LNCAP (cell line): ENCODE results near the gene CACNA1C.

Source experiments
- TF ChIP-seq, protein P1 (sequence below): fragments of 450-650 bp; IDR thresholded peaks from 2 replicates; pipeline ENCODE4 v1.5.1; 2017; ENCODE audit warnings: mild to moderate bottlenecking

Gene CACNA1C

DNA sequence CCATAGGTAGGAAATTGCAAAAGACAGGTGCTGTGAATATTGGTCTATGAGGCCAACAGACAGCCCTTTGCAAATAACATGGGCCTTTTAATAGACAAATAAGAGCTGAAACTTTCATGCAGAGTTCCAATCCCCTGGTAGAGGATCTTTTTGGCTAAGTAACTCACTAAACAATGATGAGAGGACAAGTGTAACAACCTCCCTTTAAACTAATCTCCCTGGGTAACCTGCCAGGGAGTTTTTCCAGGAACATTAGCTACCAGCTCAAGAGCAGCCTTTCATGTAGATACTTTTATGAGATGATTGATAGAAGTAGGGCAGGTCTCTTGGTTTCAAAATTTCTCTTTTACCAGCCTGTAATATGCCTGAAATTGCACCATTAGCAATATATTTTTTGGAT, 13.8 kb upstream of the CACNA1C start:
- TF ChIP-seq, protein P1, sequence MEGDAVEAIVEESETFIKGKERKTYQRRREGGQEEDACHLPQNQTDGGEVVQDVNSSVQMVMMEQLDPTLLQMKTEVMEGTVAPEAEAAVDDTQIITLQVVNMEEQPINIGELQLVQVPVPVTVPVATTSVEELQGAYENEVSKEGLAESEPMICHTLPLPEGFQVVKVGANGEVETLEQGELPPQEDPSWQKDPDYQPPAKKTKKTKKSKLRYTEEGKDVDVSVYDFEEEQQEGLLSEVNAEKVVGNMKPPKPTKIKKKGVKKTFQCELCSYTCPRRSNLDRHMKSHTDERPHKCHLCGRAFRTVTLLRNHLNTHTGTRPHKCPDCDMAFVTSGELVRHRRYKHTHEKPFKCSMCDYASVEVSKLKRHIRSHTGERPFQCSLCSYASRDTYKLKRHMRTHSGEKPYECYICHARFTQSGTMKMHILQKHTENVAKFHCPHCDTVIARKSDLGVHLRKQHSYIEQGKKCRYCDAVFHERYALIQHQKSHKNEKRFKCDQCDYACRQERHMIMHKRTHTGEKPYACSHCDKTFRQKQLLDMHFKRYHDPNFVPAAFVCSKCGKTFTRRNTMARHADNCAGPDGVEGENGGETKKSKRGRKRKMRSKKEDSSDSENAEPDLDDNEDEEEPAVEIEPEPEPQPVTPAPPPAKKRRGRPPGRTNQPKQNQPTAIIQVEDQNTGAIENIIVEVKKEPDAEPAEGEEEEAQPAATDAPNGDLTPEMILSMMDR, result no peak

DNA sequence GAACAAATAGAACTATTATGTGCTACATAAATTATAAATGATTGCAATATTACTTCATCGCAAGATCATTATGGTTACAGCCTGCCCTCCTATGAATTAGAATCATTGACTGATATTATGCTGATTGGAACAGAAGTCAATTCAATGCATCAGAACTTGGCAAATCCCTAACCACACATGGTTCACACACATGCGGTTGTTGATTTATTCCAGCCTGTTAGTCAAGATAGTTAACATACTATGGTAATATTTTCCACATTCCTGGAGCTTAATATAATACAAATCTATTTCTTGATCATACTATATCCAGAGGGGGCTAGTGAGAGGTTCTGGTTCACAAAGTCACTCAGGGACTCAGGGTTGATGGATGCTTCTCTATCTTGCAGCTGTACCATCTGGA, 9.7 kb upstream of the CACNA1C start:
- TF ChIP-seq, protein P1, result no peak

DNA sequence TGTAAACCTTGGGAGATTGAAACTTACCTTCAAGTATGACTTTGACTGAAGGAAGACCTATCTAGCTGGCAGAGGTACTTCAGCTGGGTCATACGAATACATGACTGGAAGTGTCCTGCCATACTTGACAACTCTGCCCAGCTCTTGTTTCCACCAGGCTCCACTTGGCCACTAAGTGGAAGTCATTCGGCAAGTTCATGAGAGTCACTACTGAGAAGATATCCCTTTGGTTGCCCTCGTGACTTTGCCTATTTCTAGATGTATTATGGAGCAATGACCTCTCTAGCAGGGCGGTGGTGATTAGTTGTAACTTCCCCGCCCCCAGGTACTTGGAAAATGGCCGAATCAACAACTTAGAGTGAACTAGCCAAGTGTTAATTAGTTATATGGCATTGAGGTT, 8.6 kb upstream of the CACNA1C start:
- TF ChIP-seq, protein P1, result no peak

DNA sequence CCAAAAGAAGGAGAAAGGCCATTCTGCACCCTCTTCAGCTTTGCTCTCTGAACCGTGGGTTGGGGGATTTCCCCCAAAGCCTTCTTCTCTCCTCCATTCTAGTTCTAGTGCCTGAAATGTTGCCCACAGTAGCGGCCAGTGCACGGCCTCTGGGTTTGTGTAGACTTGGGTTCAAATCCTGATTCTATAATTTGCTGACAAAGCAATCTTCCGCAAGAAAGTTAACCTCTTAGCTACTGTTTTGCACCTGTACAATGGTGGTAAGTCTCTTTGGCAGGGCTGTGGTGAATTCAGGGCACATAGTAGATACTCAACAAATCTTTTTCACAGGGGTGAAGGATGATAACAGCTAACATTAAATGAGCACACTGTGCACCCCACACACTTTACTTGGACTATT, 5.8 kb upstream of the CACNA1C start:
- TF ChIP-seq, protein P1, result no peak

DNA sequence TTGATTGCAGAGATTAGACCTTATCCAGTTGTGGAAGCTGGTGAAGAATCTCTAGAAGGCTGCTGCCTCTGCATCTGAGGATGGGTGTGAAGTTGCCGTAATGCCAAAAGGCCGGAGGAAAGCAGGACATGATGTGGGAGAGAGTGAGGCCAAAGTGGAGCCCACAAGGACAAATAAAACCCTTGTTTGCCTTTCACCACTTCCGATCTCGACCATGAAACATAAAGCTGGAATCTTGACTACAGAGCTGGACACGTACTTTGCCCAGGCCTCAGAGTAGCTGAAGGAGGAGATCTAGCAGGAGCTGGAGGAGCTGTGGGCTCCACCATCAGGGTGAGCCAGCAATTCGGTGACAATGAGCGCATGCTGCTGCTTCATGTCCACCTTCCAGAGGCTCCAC, 5.0 kb upstream of the CACNA1C start:
- TF ChIP-seq, protein P1, result no peak

DNA sequence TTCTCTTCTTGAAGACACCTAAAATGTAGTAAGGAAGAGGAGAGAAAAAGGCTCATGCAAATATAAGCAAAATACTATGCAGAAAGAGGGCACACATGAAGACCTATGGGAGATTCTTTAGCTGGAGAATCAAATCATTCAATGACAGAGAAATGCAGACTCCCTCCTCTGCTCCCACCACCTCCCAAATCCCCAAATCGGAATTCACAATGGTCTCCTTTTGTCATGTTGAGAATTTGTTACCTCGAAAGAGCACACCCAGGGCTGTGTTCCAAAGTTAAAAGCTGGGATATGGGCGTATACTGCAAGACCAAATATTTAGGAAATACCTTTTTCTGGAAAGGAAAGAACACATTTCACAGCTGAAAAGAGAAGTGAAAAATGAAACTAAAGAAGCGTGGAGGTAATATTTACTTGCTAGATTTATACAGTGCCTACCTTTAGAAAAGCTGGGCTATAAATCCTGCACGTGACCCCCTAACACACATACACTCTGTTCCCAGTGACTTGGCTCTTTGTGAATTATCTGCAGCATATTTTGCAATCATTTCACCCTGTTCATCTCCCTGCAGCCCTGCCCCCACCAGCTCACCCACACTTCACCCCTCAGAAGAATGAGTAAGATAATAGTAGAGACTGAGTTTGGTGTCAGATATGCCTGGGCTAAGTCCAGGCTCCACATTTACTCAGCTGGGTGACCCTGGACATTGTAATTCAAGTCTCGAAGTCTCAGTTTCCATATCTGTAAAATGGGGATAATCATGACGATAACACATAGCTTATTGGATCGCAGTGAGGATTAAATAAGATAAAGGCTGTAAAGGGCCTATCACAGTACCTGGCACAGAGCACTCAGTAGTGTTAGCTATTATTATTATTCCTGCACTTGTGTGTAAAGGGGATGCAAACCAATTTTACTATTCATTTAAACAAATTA, 2.9 kb upstream of the CACNA1C start:
- TF ChIP-seq, protein P1, result no peak

DNA sequence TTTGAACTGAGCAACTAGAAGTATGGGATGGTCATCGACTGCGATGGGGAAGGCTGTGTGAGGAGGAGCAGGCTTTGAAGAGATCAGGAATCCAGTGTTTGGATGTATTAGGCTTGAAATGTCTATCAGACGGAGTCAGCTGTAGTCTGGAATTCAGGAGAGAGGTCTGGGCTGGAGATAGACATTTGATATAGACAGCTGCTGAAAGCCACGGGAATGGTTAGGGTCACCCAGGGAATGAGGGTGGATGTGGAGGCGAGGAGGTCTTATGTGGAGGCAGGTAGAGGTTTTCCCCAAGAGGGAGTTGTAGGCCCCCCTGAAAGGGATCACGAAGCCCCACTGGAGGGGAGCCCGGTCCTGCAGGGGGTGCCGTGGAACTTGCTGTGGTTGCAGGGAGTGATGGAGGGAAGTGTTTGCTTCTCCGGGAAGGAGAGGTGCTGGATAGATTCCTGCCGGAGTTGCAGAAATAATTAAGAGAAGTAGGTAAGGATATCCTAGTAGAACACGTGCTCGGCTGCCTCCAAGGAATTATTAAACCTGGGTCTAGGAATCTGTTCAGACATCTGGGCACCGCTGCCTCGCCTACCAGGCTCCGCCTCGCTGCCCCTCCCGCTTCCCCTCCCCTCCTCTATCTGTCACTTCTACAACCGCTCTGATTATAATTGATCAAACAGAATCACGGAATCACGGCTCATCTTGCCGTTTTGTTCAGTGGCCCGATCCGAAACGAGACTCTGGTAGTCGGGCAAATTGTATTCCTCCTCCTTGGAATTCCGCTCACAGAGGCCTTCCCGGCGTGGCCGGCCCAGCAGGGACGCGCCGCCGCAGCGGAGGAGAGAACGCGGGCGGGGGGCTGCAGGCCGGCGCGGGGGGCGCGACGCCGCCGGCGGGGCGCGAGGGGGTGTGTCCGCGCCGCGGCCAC, 826 bp upstream of the CACNA1C start:
- TF ChIP-seq, protein P1, result no peak
